Tibial artery (tissue), 4 donors: ENCODE measurements around the gene FHIP2A.

Experiments
- DNase-seq, 2 donors: peaks; one replicate each; pipeline ENCODE4 v3.0.0-alpha.2; 2019
- H3K27ac ChIP-seq, 2 donors: fragments of 200-600 bp; sonication (generic) in 1 of 2; 1 replicate in 1 of 2; 2 replicates in 1 of 2; pipeline ENCODE4 v1.5.1; 2018 to 2019; ENCODE audit warnings: mild to moderate bottlenecking in 1 of 2
- H3K27me3 ChIP-seq, 2 donors: fragments of 200-600 bp; sonication (generic) in 1 of 2; one replicate each; pipeline versions ENCODE4 v1.5.1 to v1.6.0; 2016 to 2019
- H3K36me3 ChIP-seq, 3 donors: fragments of 200-600 bp; sonication (generic) in 2 of 3; one replicate each; pipeline ENCODE4 v1.5.1; 2016 to 2019; ENCODE audit warnings: mild to moderate bottlenecking in 2 of 3
- H3K4me1 ChIP-seq, 4 donors: fragments of 200-600 bp; sonication (generic) in 2 of 4; 1 replicate in 3 of 4; 2 replicates in 1 of 4; pipeline ENCODE4 v1.5.1; 2016 to 2019
- H3K4me3 ChIP-seq, 2 donors: fragments of 200-600 bp; sonication (generic) in 1 of 2; 1 replicate in 1 of 2; 2 replicates in 1 of 2; pipeline ENCODE4 v1.5.1; 2018 to 2019; ENCODE audit warnings: mild to moderate bottlenecking in 2 of 2
- H3K9me3 ChIP-seq, 3 donors: fragments of 200-600 bp; sonication (generic) in 1 of 3; one replicate each; pipeline ENCODE4 v1.5.1; 2016 to 2019
- intact Hi-C: fragments of 100-400 bp; cut with DNase I; formaldehyde crosslinking; loops from one replicate; pipeline ENCODE4 v1.15.0; 2023; ENCODE audit warnings: low total_unique reads
- TF ChIP-seq, protein P1 (sequence below), 2 experiments: fragments of 200-600 bp in 1 of 2; fragments of 450-650 bp in 1 of 2; IDR thresholded peaks; one replicate each; pipeline ENCODE4 v1.5.1; 2017 to 2019; ENCODE audit warnings: antibody characterized with exemption in 2 of 2, mild to moderate bottlenecking in 1 of 2, moderate library complexity in 1 of 2

Gene FHIP2A

DNA sequence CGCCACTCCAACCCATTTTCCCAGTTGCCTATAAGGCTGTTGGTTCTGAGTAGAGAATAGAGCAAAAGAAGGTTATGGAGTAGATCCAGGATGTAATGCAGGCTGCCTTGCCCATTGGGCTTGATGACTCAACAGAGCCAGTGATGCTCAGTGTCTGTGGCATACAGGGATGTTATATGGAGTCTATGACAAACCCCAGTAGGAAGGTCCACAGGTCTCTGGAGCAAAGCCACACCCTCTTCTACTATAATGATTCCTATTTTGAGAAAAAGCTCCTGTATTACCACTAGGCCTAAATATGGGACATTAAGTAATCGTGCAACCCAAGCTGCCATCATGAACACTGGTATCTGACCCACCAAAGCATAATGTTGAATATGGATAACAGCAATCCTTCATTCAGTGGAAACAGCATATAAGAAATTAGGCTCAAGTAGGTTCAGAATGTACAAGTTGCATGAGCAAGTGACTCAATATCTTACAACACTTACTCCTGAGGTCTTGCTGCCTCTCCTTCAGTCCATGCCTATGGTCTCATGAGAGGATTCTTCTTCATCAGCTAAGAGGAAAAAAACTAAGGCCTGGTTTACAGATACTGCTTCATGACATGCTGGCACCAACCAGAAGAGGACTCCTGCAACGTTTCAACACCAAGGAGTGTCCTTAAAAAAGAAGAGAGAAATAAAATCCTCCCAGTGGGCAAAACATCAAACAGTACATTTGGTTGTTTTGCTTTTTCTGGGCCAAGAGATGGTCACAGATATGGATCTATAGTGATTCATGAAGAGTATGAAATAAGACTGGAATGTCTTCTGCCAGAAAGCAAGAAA lies 14.8 kb upstream of the FHIP2A start:
- H3K9me3 ChIP-seq: no peaks in the 10 kb centered on the region
- no peak for DNase-seq
- H3K4me1 ChIP-seq: no peaks in the 10 kb centered on the region
- no peak overlapping the region for H3K4me3 ChIP-seq
- intact Hi-C loops: no loop called here
- no peaks in the 10 kb centered on the region for H3K27me3 ChIP-seq
- no peaks in the 10 kb centered on the region for H3K36me3 ChIP-seq
- TF ChIP-seq, protein P1, sequence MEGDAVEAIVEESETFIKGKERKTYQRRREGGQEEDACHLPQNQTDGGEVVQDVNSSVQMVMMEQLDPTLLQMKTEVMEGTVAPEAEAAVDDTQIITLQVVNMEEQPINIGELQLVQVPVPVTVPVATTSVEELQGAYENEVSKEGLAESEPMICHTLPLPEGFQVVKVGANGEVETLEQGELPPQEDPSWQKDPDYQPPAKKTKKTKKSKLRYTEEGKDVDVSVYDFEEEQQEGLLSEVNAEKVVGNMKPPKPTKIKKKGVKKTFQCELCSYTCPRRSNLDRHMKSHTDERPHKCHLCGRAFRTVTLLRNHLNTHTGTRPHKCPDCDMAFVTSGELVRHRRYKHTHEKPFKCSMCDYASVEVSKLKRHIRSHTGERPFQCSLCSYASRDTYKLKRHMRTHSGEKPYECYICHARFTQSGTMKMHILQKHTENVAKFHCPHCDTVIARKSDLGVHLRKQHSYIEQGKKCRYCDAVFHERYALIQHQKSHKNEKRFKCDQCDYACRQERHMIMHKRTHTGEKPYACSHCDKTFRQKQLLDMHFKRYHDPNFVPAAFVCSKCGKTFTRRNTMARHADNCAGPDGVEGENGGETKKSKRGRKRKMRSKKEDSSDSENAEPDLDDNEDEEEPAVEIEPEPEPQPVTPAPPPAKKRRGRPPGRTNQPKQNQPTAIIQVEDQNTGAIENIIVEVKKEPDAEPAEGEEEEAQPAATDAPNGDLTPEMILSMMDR (IDR thresholded peaks at IDR 0.05): no peak
- H3K27ac ChIP-seq: no peak overlapping the region

DNA sequence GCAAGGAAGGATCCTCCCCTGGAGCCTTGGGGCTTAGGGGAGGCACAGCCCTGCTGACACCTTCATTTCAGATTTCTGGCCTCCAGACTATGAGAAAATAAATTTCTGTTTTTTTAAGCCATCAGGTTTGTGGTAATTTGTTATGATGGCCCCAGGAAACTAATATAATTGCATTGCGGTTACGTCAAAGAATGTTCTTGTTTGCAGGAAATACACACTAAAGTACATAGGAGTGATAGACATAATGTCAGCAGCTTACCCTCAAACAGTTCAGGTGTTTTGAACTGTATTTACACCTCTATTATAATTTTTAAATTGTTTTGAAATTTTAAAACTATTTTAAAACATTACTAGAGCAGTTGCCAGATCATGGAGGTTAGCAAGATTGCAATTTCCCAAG lies 12.6 kb upstream of the FHIP2A start:
- no peaks in the 10 kb centered on the region for H3K9me3 ChIP-seq
- H3K36me3 ChIP-seq: no peaks in the 10 kb centered on the region
- no peaks in the 10 kb centered on the region for H3K4me1 ChIP-seq
- no peak for DNase-seq
- H3K4me3 ChIP-seq: no peak overlapping the region
- TF ChIP-seq, protein P1 (IDR thresholded peaks at IDR 0.05): no peak
- intact Hi-C loops: no loop called here
- H3K27ac ChIP-seq: no peak overlapping the region
- H3K27me3 ChIP-seq: no peaks in the 10 kb centered on the region

DNA sequence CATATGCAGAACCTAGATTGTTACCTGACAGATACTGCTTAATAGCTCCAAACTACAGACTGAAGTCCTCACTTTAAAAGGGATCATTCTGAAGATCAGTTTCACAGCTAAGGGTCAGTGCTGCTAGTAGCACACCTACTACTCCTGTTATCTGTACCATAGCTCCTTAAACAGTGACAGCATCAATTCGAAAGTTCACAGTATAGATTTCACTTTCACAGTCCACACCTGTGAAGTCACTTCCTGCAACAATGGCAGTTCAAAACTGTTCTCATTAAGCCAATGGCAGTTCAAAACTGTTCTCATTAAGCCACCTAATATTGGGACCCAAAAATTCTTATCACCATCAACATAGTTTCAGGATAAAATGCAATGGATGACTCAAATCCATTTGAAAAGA lies 10.7 kb upstream of the FHIP2A start:
- H3K27me3 ChIP-seq: no peaks in the 10 kb centered on the region
- no peak for DNase-seq
- H3K4me1 ChIP-seq: no peaks in the 10 kb centered on the region
- H3K36me3 ChIP-seq: no peaks in the 10 kb centered on the region
- H3K9me3 ChIP-seq: no peaks in the 10 kb centered on the region
- TF ChIP-seq, protein P1 (IDR thresholded peaks at IDR 0.05): no peak
- H3K4me3 ChIP-seq: no peak overlapping the region
- H3K27ac ChIP-seq: no peak overlapping the region
- intact Hi-C loops: no loop called here

DNA sequence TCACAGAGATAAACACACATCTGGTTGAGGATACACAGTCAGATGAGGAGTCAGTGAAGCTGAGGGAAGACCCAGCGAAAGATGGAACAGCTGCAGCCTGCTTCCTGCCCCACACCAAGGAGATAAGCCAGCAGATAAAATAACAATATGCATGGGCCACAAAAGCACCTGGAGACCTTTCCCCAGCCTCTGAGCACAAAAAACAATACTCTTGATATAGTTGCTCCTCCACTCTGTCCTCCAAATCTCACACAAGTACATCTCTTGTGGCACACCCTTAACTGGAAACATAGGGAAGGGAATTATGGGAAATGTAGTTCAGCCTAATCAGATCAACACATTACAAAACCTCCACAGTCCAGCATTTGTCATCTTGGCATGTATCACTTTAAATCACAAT lies 9.7 kb upstream of the FHIP2A start:
- DNase-seq: no peak
- no peaks in the 10 kb centered on the region for H3K9me3 ChIP-seq
- no peak overlapping the region for H3K4me3 ChIP-seq
- intact Hi-C loops: no loop called here
- H3K36me3 ChIP-seq: no peaks in the 10 kb centered on the region
- H3K4me1 ChIP-seq: no peaks in the 10 kb centered on the region
- no peak overlapping the region for H3K27ac ChIP-seq
- TF ChIP-seq, protein P1 (IDR thresholded peaks at IDR 0.05): no peak
- no peaks in the 10 kb centered on the region for H3K27me3 ChIP-seq

DNA sequence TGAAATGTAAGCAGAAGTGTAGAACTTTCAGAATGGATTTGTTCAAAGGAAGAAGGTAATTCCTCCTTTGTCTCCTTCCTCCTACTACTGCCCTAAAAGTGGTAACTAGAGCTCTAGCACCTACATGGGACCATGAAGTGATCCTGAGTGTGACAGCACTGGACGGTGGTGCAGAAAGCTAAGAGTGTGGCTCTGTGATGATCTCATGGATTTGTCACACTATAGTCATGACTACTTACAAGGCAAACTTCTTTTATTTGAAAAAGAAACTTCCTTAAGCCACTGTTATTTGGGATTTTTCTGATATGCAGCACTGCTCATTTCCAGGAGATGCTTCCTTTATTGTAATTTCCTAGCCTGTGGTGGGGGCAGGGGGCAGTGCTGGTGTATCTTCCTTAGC lies 5.8 kb upstream of the FHIP2A start:
- Histone ChIP-seq H3K4me1 (no peaks in the 10 kb centered on the region), H3K36me3 (no peaks in the 10 kb centered on the region), H3K9me3 (no peaks in the 10 kb centered on the region), H3K27me3 (no peaks in the 10 kb centered on the region), H3K27ac (no peak overlapping the region), H3K4me3 (no peak overlapping the region)
- no peak for DNase-seq
- TF ChIP-seq, protein P1 (IDR thresholded peaks at IDR 0.05): no peak
- intact Hi-C loops: no loop called here
